NCI-H446 treated with DMSO at 0.1 percent for 48 hours (cell line): Measurements from ENCODE around the gene ZCCHC24.

Experiments
- DNase-seq: peaks from one replicate; lab custom pipeline; 2025; lab: John Stamatoyannopoulos, UW

ZCCHC24 gene

GRCh38 chr10:79410315-79411094 is 34.9 kb downstream of the ZCCHC24 start:
- DNase-seq: no peak

- DNase-seq: no peak
Observed at GRCh38 chr10:79409726-79410085, 35.7 kb downstream of the ZCCHC24 start.

- DNase-seq: no peak
Observed at GRCh38 chr10:79409038-79409725, 36.2 kb downstream of the ZCCHC24 start.

- no peak for DNase-seq
Observed at GRCh38 chr10:79407811-79408795, 37.3 kb downstream of the ZCCHC24 start.

GRCh38 chr10:79407423-79407796 is 38.0 kb downstream of the ZCCHC24 start:
- no peak for DNase-seq

- DNase-seq: no peak
Observed at GRCh38 chr10:79406683-79407422, 38.6 kb downstream of the ZCCHC24 start.

- DNase-seq: no peak
Observed at GRCh38 chr10:79405995-79406515, 39.4 kb downstream of the ZCCHC24 start.

- DNase-seq: no peak
Observed at GRCh38 chr10:79405221-79405994, 40.0 kb downstream of the ZCCHC24 start.

GRCh38 chr10:79404690-79405131 is 40.7 kb downstream of the ZCCHC24 start:
- no peak for DNase-seq

- DNase-seq: no peak
Observed at GRCh38 chr10:79404231-79404609, 41.2 kb downstream of the ZCCHC24 start.

GRCh38 chr10:79403441-79404230 is 41.8 kb downstream of the ZCCHC24 start:
- no peak for DNase-seq

- DNase-seq: no peak
Observed at GRCh38 chr10:79402951-79403350, 42.5 kb downstream of the ZCCHC24 start.

- DNase-seq: no peak
Observed at GRCh38 chr10:79402625-79402946, 42.8 kb downstream of the ZCCHC24 start.

GRCh38 chr10:79401015-79401921 is 44.2 kb downstream of the ZCCHC24 start:
- no peak for DNase-seq

GRCh38 chr10:79400146-79401004 is 45.0 kb downstream of the ZCCHC24 start:
- no peak for DNase-seq

GRCh38 chr10:79399223-79399831 is 46.1 kb downstream of the ZCCHC24 start:
- DNase-seq: peak; percentile 48

- no peak for DNase-seq
Observed at GRCh38 chr10:79398642-79399041, 46.8 kb downstream of the ZCCHC24 start.
